Stomach smooth muscle (tissue), 2 donors: ENCODE measurements around the gene ZNRD2.

ENCODE experiments used
- H3K27ac ChIP-seq: one replicate; pipeline ENCODE4 v1.7.0; 2013; ENCODE audit warnings: mild to moderate bottlenecking, low read length, inconsistent platforms
- H3K27me3 ChIP-seq, 2 donors: one replicate each; pipeline ENCODE4 v1.7.0; 2013; ENCODE audit warnings: low read length in 2 of 2; ENCODE audit not compliant: insufficient read depth in 2 of 2, control insufficient read depth in 1 of 2
- H3K36me3 ChIP-seq, 2 donors: one replicate each; pipeline ENCODE4 v1.7.0; 2013; ENCODE audit warnings: low read length in 2 of 2; ENCODE audit not compliant: control insufficient read depth in 2 of 2, insufficient read depth in 2 of 2
- H3K4me1 ChIP-seq: one replicate; pipeline ENCODE4 v1.7.0; 2013; ENCODE audit warnings: low read length; ENCODE audit not compliant: control insufficient read depth, insufficient read depth
- H3K4me3 ChIP-seq, 2 donors: one replicate each; pipeline ENCODE4 v1.7.0; 2013; ENCODE audit warnings: low read length in 2 of 2
- H3K9ac ChIP-seq, 2 donors: one replicate each; pipeline ENCODE4 v1.7.0; 2013; ENCODE audit warnings: low read length in 2 of 2, mild to moderate bottlenecking in 1 of 2
- H3K9me3 ChIP-seq, 2 donors: one replicate each; pipeline ENCODE4 v1.7.0; 2013; ENCODE audit warnings: low read length in 2 of 2; ENCODE audit not compliant: control insufficient read depth in 2 of 2
- donor health status: healthy.
- donor health status: Pancreatic carcinoma.

Gene ZNRD2

DNA sequence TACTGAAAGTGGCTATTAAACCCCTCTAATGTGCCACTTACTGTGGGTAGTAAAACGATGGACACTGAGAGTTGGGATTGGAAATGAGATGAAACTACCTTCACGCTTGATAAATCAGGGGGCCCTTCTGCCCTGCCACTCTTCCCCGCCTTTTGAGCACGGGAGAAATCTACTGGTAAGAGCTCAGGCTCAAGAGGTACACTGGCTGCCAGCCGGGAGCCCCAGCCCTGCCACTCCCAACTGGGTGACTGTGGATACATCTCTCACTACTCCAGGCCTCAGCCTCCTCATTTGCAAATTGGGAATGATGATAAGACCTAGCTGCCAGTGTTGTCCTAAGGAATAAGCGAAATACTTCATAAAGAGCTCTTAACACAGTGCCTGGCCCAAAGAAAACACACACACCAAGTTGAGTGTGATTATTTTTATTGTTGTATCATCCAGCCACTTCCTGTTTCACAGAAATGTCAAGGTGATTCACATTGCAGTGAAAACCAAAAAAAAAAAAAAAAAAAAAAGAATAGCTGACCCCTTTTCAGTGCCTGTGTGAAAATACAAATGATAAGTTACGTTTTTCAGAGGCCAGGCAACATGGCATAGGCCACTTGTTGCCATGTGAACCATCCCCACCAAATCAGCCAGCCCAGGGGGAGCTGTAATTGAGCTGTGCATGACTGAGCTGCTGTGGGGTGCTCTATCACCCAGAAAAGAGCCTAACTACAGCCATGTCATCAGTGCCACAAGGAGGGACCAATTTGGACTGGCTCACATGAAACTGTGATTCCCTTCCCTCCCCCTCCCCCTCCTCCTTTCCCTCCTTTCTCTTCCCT, 4.4 kb upstream of the ZNRD2 start:
- Histone ChIP-seq H3K27ac (peak overlapping the region; percentile 41), H3K9ac (no peak overlapping the region), H3K9me3 (no peaks in the 10 kb centered on the region), H3K27me3 (no peaks in the 10 kb centered on the region), H3K36me3 (peaks cover 3 to 7% of the 10 kb centered on the region in 2 donors), H3K4me3 (no peak overlapping the region), H3K4me1 (peaks cover 36% of the 10 kb centered on the region)

DNA sequence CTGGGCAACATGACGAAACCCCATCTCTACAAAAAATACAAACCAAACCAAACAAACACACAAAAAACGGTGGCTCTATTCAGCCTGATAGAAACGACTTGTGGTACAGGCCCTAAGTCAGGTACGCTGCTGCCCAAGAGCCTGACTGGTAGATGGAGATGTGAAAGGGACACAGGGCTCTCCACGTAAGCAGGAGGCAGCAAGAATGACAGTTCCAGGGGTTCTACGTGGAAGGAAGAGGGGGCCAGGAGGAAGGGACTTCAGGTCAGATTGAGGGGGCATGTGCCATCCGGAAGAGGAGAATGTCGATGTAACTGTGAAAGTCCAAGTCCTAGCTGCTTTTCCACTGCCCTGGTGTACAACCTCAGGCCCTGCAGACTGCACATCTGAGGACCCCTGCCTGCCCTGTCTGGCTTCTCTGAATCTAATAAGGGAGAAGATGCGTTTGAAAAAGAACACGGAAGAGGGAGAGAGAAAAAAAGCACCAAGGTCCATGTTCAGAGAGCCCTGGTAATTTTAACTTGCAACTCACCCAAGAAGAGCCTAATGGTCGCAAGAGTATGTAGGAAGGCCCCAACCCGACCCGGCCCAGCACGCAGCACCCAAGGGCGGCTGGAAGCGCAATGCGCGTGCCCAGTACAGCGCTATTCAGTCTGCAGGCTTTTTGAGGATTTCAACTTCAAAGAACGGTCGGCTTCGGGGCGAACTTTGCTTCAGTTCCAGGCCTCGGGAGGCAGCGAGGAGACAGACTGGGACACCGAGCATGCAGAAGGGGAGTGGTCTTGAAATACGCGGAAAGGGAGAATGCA, 909 bp upstream of the ZNRD2 start:
- Histone ChIP-seq H3K27ac (peak overlapping the region; percentile 92), H3K9ac (peak overlapping the region; percentile 86 to 95), H3K36me3 (peaks cover 5 to 7% of the 10 kb centered on the region in 2 donors), H3K4me1 (peaks cover 58% of the 10 kb centered on the region), H3K9me3 (no peaks in the 10 kb centered on the region), H3K27me3 (no peaks in the 10 kb centered on the region), H3K4me3 (peak overlapping the region; percentile 96)

DNA sequence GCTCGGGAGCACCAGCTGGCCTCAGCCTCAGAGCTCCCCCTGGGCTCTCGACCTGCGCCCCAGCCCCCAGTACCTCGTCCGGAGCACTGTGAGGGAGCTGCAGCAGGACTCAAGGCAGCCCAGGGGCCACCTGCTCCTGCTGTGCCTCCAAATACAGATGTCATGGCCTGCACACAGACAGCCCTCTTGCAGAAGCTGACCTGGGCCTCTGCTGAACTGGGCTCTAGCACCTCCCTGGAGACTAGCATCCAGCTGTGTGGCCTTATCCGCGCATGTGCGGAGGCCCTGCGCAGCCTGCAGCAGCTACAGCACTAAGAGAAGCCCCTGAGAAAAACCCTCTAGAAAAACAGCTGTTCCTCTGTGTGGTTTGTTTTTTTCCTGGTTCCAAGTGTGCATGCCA, 1.1 kb downstream of the ZNRD2 start:
- H3K4me3 ChIP-seq = peak overlapping the region; percentile 96

DNA sequence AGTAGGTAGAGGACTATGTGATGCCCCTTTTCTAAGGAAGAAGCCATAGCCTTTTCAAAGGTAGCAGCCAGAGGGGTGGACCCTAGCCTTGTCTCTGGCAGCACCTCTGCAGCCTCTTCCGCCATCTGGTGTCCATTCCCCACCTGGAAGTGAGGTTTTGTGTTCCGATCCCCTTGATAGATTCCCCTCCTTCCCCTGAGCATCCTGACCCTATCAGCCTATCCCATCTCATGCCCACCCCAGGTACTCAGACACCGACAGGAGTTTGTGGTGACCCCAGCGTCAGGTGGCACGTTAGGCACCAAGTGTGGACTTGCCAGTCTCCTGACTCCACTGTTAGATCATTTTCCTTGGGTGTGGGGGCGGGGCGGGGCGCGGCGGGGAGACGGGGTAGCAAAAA, 1.7 kb downstream of the ZNRD2 start:
- Histone ChIP-seq H3K27me3 (no peaks in the 10 kb centered on the region), H3K36me3 (peaks cover 4 to 5% of the 10 kb centered on the region in 2 donors), H3K27ac (peak overlapping the region; percentile 92), H3K9me3 (no peaks in the 10 kb centered on the region), H3K4me3 (peak overlapping the region; percentile 96), H3K4me1 (peaks cover 73% of the 10 kb centered on the region), H3K9ac (peak overlapping the region; percentile 52 to 58)

More for the DNA sequence above, 1.1 kb downstream of the ZNRD2 start:
- Histone ChIP-seq H3K27ac (peak overlapping the region; percentile 92), H3K9me3 (no peaks in the 10 kb centered on the region), H3K4me1 (peaks cover 70% of the 10 kb centered on the region), H3K27me3 (no peaks in the 10 kb centered on the region), H3K36me3 (peaks cover 5 to 7% of the 10 kb centered on the region in 2 donors), H3K9ac (peak overlapping the region; percentile 86 to 95)

DNA sequence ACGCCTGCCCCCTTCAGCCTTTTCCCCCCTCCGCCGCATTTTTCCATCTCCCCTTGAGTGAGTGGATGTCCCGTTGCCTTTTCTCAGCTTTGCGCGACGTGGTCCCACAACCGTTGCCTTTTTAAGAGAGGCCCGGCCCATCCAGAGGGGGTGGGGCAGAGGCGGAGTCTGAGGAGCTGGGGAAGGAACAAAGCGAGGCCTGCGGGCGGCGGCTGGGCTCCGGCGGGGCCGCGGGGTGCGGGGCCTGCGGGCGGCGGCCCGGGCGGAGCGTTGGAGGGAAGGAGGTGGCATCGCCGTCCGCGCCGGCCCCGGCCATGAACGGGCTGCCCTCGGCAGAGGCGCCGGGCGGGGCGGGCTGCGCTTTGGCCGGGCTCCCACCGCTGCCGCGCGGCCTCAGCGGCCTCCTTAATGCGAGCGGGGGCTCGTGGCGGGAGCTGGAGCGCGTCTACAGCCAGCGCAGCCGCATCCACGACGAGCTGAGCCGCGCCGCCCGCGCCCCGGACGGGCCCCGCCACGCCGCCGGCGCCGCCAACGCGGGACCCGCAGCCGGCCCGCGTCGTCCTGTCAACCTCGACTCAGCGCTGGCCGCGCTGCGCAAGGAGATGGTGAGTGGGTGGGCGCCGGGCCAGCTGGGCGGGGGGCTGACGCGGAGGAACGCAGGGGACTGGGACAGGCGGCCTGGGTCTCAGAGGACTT, 2.2 kb downstream of the ZNRD2 start, which contains the start of gene FAM89B:
FAM89B (plus strand) TSS at position 183 of the 696 bp plus-strand sequence; CDS start at position 315, 132 bp downstream.
- Histone ChIP-seq H3K4me1 (peaks cover 78% of the 10 kb centered on the region), H3K36me3 (peaks cover 4 to 5% of the 10 kb centered on the region in 2 donors), H3K9me3 (no peaks in the 10 kb centered on the region), H3K4me3 (peak within 1 kb of the TSS; percentile 96), H3K27ac (peak within 1 kb of the TSS; percentile 92), H3K9ac (peak within 1 kb of the TSS; percentile 68), H3K27me3 (no peaks in the 10 kb centered on the region)

DNA sequence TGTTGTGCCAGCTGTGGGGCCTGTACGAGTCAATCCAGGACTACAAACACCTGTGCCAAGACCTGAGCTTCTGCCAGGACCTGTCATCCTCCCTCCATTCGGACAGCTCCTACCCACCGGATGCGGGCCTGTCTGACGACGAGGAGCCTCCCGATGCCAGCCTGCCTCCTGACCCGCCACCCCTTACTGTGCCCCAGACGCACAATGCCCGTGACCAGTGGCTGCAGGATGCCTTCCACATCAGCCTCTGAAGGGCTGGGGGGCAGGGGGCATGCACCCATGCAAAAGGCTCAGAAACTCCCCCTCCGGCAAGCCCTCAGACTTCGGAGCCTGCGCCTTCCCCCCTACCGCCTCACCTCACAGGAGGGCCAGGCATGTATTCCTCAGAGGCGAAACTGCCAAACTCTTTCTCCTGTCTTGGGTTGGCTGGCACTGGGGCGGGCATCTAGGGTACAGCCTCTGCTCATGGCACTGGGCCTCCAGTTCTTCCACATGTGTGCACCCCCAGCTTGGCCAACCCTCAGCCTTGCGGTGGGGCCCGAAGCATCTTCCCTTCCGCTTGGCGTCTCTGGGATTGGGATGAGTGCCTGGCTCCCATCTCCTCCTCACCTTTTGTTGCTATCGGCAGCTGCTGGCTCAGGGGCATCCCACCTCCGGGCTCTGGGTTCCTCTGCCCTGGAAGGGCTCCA, 3.3 kb downstream of the ZNRD2 start:
- H3K36me3 ChIP-seq = peaks cover 4 to 8% of the 10 kb centered on the region in 2 donors
- peak overlapping the region; percentile 68 for H3K9ac ChIP-seq
- no peaks in the 10 kb centered on the region for H3K27me3 ChIP-seq
- peak overlapping the region; percentile 91 to 96 for H3K4me3 ChIP-seq
- peaks cover 79% of the 10 kb centered on the region for H3K4me1 ChIP-seq
- no peaks in the 10 kb centered on the region for H3K9me3 ChIP-seq
- H3K27ac ChIP-seq = peak overlapping the region; percentile 80

DNA sequence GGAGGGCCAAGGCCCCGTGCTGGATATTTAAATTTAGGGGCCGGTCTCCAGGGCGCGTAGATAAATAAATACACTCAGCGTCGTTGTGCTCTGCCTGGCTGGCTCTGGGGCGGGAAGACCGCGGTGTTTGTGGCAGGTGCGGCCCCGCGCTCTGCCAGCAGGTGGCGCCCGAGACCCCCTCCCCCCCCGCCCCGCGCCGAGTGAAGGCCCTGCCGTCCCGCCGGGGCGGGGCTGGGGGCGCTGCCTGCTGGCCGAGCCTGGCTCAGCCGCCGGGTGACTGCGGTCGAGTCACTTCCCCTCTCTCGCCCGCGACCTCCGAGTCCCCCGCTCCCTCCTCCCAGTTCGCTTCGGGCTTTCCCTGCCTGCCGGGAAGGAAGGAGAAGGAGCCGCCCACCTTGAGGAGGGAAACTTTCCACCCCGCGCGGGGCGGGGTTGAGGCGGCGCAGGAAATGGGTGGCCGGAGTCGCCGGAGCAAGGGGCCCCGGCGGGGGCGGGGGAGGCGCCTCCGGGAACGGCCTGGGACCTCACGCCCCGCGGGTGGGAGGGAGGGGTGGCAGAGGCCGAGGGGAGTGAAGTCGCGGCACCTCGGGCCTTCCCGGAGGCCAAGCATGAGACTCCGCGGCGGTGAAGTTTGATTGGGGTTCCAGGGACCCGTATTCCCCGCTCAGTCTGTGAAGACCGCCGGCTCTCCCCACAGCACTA, 4.0 kb downstream of the ZNRD2 start:
- H3K4me1 ChIP-seq = peaks cover 79% of the 10 kb centered on the region
- H3K27ac ChIP-seq = peak overlapping the region; percentile 84
- H3K9me3 ChIP-seq = no peaks in the 10 kb centered on the region
- no peaks in the 10 kb centered on the region for H3K27me3 ChIP-seq
- peak overlapping the region; percentile 62 to 68 for H3K9ac ChIP-seq
- H3K36me3 ChIP-seq = peaks cover 8 to 11% of the 10 kb centered on the region in 2 donors
- peak overlapping the region; percentile 91 to 96 for H3K4me3 ChIP-seq

DNA sequence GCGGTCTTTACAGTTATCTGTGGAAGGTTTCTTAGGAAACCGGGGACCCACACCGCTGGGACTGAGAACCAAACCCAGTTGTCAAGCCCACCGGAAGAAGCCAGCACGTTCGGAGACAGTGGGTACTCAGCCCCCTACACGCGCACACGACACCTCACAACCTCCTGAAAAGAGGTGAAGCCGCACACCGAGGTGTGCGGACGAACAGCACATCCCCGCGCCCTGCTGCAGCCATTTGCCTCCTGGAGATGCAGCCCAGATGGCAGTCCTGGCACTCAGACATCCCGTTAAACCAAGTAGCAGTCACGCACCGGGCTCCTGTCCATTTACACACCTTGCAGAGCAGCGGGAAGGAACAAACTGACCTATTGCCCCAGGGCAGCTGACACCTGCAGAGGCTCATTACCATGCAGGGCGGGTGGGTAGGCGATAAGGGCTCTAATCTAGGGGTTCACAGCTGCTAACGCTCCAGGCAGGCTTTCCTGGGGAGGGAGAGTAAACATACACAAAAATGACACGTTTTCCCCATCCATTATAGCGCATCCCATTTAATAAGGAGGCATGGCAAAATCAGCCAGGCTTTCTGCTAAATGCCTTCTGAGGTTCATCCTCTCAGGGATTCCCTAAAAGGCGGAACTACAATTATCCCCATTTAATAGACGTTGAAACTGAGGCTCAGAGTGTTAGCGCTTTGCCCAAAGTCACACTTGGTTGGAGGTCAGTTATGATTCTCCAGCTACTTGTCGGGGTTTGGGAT, 4.7 kb downstream of the ZNRD2 start:
- H3K4me3 ChIP-seq = peak overlapping the region; percentile 64 to 96
- no peaks in the 10 kb centered on the region for H3K27me3 ChIP-seq
- H3K27ac ChIP-seq = peak overlapping the region; percentile 84
- peaks cover 79% of the 10 kb centered on the region for H3K4me1 ChIP-seq
- peaks cover 15 to 18% of the 10 kb centered on the region in 2 donors for H3K36me3 ChIP-seq
- peak overlapping the region; percentile 60 to 62 for H3K9ac ChIP-seq
- no peaks in the 10 kb centered on the region for H3K9me3 ChIP-seq

DNA sequence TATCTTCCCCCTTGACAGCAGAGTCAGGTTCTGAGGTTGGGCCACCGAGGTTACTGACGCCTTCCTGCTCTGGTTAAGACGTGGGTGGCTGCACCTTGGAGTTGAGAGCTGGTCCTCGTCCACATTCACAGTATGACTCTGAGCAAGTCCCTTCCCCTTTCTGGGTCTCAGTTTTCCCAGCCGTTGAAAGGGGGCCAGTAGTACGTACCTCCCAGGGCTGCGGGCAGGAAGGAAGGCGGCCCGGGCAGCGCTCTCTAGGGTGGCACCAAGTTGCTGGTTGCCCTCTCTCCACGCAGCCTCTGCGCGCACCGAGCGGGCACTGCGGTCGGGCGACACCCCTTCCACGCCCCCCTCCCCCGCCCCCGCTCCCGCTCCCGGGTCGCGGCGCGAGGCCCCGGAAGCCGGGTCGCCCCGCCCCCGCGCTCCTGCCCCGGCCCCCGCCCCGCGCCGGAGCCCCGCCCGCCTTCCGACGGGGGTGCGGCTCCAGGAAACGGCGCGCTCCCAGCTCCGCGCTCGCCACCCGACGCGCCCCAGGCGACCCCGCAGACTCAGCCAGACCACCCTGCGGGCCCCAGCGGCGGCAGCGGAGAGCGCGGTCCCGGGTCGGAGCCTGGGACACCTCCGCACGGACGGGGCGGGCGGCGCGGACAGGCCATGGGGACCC, 5.4 kb downstream of the ZNRD2 start, which contains the start of gene EHBP1L1:
EHBP1L1 (plus strand) TSS at position 486 of the 664 bp plus-strand sequence. CDS start 250 bp downstream, outside the sequence.
- Histone ChIP-seq H3K4me3 (peak within 1 kb of the TSS; percentile 86 to 96), H3K4me1 (peaks cover 77% of the 10 kb centered on the region), H3K27me3 (no peaks in the 10 kb centered on the region), H3K9me3 (no peaks in the 10 kb centered on the region), H3K36me3 (peaks cover 22 to 25% of the 10 kb centered on the region in 2 donors), H3K9ac (peak within 1 kb of the TSS; percentile 95 to 97), H3K27ac (peak within 1 kb of the TSS; percentile 97)
